Lung (tissue), 12 donors: ENCODE measurements around the gene PMEPA1. TPM values are rescaled to one million over a fixed set of nuclear protein-coding genes. Genes with fewer than 3 reads are reported as not detected.

ENCODE experiments used
- ATAC-seq: fragments of 200-7000 bp; cut with Tn5 transposase; one replicate; pipeline ENCODE4 v1.9.1; 2020; ENCODE audit warnings: moderate number of reproducible peaks; ENCODE audit not compliant: insufficient read depth, low FRiP score
- DNase-seq, 3 donors: peaks; one replicate each; pipeline ENCODE4 v3.0.0-alpha.2; 2013 to 2017
- H3K27ac ChIP-seq, 2 donors: one replicate each; pipeline ENCODE4 v1.5.1; 2013; ENCODE audit warnings: mild to moderate bottlenecking in 2 of 2, moderate library complexity in 2 of 2, control low read depth in 1 of 2, inconsistent platforms in 1 of 2, low read depth in 1 of 2, low read length in 1 of 2
- H3K27me3 ChIP-seq, 3 donors: one replicate each; pipeline ENCODE4 v1.5.1; 2013; ENCODE audit warnings: low read length in 2 of 3; ENCODE audit not compliant: control insufficient read depth in 3 of 3, insufficient read depth in 3 of 3
- H3K36me3 ChIP-seq, 4 donors: one replicate each; pipeline ENCODE4 v1.5.1; 2013; ENCODE audit warnings: low read length in 4 of 4, mild to moderate bottlenecking in 1 of 4, moderate library complexity in 1 of 4; ENCODE audit not compliant: control insufficient read depth in 4 of 4, insufficient read depth in 4 of 4
- H3K4me1 ChIP-seq, 5 donors: one replicate each; pipeline ENCODE4 v1.5.1; 2013; ENCODE audit warnings: low read length in 5 of 5, mild to moderate bottlenecking in 2 of 5, moderate library complexity in 1 of 5; ENCODE audit not compliant: control insufficient read depth in 5 of 5, insufficient read depth in 5 of 5
- H3K4me3 ChIP-seq: one replicate; pipeline ENCODE4 v1.5.1; 2013; ENCODE audit warnings: mild to moderate bottlenecking, control low read depth, moderate library complexity
- H3K9ac ChIP-seq, 2 donors: one replicate each; pipeline ENCODE4 v1.5.1; 2013; ENCODE audit warnings: low read length in 2 of 2, control low read depth in 1 of 2; ENCODE audit not compliant: insufficient read depth in 1 of 2
- H3K9me3 ChIP-seq, 4 donors: one replicate each; pipeline ENCODE4 v1.5.1; 2013; ENCODE audit warnings: low read length in 3 of 4, mild to moderate bottlenecking in 1 of 4, moderate library complexity in 1 of 4; ENCODE audit not compliant: control insufficient read depth in 4 of 4, insufficient read depth in 3 of 4
- WGBS, 2 donors: extraction: QIAGEN DNeasy Blood & Tissue Kit; methylation state at CpG; one replicate each; pipeline ENCODE4 v1.1.7; 2013; 5-methylcytosine and 5-hydroxymethylcytosine counted together
- polyA plus RNA-seq, 2 donors: library from polyadenylated mRNA; stranded (reverse); fragments of 200-250 nt; gene quantifications; one replicate each; pipeline ENCODE4 v1.2.1, GENCODE V29; 2013
- total RNA-seq, 2 donors: library from RNA; depleted of rRNA in 1 of 2; stranded (reverse); fragments of >200 nt in 1 of 2; gene quantifications; one replicate each; pipeline ENCODE4 v1.2.1, GENCODE V29; 2014 to 2021
- TF ChIP-seq, protein P1 (sequence below): IDR thresholded peaks from 2 replicates; pipeline ENCODE4 v1.5.1; 2012; ENCODE audit warnings: mild to moderate bottlenecking; ENCODE audit errors: control extremely low read depth, extremely low read depth
- donor health status: control.
- donor health status: control.
- donor health status: Bipolar disorder and iron deficiency.
- donor health status: healthy.
- donor health status: DM: yes; HTN: yes; CAD: no.

The PMEPA1 gene
- total and polyA plus RNA-seq, 4 donors, result 10.0 to 44.0 (median 23.9) TPM

DNA sequence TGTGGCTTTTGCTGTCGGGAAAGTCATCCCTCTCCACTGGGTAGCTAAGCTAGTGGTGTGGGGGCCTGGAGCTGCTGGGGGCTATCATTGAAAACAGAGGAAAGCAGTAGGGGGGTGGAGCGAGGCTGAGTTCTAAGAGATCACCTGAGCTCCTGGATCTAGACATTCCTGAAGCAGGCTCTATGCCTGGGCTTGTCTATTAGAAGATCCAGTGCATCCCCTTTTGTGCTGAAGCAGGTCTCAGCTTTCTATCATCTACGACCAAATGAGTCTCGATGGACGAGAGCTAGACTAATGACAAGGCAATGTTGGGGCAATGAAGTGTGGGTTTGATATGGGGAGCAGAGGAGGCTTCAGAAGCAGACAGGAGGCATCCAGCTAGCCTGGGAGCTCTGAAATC, 108.1 kb downstream of the PMEPA1 start:
- Histone ChIP-seq H3K4me1 (peaks cover 0 to 2% (median 0%) of the 10 kb centered on the region in 5 donors), H3K9me3 (peaks cover 0 to 1% (median 0%) of the 10 kb centered on the region in 4 donors), H3K36me3 (no peaks in the 10 kb centered on the region), H3K9ac (no peak overlapping the region), H3K27ac (no peak overlapping the region), H3K4me3 (no peak overlapping the region), H3K27me3 (no peaks in the 10 kb centered on the region)
- WGBS, 2 donors, result 77 to 83% methylated on average over 5 of the region's 5 CpGs
- DNase-seq (no peak), ATAC-seq (no peak)
- TF ChIP-seq, protein P1, sequence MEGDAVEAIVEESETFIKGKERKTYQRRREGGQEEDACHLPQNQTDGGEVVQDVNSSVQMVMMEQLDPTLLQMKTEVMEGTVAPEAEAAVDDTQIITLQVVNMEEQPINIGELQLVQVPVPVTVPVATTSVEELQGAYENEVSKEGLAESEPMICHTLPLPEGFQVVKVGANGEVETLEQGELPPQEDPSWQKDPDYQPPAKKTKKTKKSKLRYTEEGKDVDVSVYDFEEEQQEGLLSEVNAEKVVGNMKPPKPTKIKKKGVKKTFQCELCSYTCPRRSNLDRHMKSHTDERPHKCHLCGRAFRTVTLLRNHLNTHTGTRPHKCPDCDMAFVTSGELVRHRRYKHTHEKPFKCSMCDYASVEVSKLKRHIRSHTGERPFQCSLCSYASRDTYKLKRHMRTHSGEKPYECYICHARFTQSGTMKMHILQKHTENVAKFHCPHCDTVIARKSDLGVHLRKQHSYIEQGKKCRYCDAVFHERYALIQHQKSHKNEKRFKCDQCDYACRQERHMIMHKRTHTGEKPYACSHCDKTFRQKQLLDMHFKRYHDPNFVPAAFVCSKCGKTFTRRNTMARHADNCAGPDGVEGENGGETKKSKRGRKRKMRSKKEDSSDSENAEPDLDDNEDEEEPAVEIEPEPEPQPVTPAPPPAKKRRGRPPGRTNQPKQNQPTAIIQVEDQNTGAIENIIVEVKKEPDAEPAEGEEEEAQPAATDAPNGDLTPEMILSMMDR, result no peak

DNA sequence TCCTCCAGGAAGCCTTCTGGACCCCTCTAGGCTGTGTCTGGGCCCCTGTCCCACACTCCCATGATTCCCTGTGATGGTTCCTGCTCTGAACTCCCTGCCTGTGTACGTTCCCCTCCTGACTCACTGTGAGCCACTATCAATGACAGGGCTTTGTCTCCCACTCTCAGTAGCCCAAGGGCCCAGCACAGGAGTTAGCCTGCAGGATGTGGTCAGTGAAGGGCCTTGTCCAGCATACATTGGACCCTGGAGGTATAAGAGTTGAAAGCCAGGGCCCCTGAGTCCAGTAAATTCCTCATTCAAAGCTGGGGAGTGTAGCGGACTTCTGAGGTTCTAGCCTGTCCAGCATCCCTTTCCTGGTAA, 108.6 kb downstream of the PMEPA1 start:
- no peak for DNase-seq
- Histone ChIP-seq H3K27ac (no peak overlapping the region), H3K9me3 (peaks cover 0 to 1% (median 0%) of the 10 kb centered on the region in 4 donors), H3K4me1 (peaks cover 0 to 3% (median 0%) of the 10 kb centered on the region in 5 donors), H3K4me3 (no peak overlapping the region), H3K9ac (no peak overlapping the region), H3K36me3 (no peaks in the 10 kb centered on the region), H3K27me3 (no peaks in the 10 kb centered on the region)
- 82 to 83% methylated on average over 2 of the region's 2 CpGs for WGBS, 2 donors
- TF ChIP-seq, protein P1, result no peak
- no peak for ATAC-seq

DNA sequence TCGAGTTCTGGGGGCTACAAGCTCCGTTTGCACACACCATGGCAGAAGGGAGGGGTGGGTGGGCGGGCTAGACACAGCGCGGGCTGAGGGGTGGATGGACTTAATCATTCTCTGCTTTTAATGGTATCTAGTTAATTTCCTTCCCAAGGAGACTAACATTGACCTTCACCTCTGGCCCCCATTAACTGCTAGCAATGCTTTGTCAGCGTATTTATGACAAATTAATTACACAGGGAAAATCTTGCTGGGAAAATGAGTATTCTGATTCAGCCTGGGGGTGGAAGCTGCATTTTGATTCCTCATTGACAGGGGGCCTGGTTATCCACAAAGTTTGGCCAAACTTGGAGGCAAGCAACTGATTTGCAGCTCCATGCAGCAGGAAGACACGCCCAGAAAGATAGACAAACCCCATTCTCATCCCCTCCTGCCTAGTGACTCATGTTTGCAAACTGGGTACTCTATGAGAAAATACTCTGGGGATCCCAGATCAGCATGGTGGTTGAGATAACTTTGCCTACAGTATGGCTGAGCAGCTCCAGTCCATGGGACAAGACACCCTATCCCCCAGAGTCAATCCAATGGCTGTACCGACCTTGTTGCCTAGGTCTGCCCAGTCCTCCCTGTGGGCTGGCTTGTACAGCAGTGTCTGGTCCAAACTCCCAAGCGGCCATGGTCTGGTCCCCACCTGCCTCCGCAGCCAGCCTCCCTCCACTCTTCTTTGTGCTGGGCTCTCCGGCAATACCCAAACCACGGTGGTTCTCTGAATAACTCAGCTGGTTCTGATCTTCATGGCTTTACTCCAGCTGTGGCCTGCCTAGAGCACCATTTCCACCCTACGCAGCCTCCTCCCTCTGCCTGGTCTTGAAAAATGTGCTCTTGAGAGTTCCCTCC, 109.2 kb downstream of the PMEPA1 start:
- H3K4me1 ChIP-seq, result peaks cover 0 to 3% (median 0%) of the 10 kb centered on the region in 5 donors
- ATAC-seq (no peak), DNase-seq (no peak)
- TF ChIP-seq, protein P1, result no peak
- H3K4me3 ChIP-seq, result no peak overlapping the region
- H3K27ac ChIP-seq, result no peak overlapping the region
- 87 to 90% methylated on average over 13 of the region's 13 CpGs for WGBS, 2 donors
- H3K9ac ChIP-seq, result no peak overlapping the region
- H3K36me3 ChIP-seq, result no peaks in the 10 kb centered on the region
- H3K27me3 ChIP-seq, result no peaks in the 10 kb centered on the region
- H3K9me3 ChIP-seq, result peaks cover 0 to 1% (median 0%) of the 10 kb centered on the region in 4 donors
